ENCODE measurements around the gene ALAS1.

The ALAS1 gene

DNA sequence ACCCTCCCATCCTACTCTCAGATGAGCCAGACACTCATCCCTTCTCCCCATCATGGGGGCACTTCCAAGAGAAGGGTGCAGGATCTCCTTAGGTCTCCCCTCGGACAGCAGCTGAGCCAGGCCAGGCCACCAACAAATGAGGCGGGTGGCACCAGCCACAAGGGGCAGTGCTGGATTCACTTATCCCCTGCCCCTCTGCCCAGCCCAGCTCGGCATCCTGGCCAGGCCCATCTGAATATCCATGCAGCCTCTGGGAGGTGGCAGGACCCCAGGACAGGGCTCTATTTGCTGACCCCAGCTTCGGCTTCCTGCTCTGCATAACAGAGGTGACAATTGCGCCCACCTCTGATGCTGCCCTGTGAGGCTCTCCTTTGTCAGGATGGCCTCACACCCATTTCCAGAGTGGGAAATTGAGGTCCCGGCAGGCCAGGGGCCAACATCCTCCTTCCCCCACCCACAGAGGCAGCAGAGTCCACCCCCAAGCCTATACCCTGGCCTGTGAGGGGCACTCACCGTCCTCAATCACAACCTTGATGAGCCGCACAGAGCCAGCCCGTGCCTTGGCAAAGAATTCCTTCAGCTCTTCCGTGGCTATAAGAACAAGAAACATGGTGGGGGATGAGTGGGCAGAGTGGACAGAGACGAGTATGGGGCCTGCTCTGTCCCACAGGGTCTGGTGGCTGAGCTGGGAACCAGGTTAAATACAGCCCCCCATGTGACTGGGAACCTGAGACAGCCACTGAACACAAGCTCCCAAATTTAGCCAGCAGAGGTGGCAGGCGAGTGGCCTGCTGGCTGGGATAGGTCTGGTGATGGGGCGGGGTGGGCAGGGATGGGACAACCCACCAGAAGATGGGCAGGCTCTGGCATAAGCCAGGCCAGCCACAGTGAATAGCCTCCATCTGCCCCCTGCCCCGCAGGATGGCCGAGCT, 36.8 kb downstream of the ALAS1 start:
- Histone ChIP-seq H2BK120ac (ENCODE audit: low read depth, low read length) (no peak overlapping the region), H3K27me3 (ENCODE audit: control insufficient read depth in 3 of 3, insufficient read depth in 3 of 3, low read depth in 1 of 3, low read length in 3 of 3) (no peaks in the 10 kb centered on the region), H3K9ac (ENCODE audit: low read depth, low read length, poor library complexity) (no peak overlapping the region), H2AFZ (ENCODE audit: low read length) (no peak overlapping the region), H3K4ac (ENCODE audit: low read length) (no peak overlapping the region), H4K91ac (ENCODE audit: low read depth, low read length, poor library complexity) (no peak overlapping the region), H3K14ac (ENCODE audit: low read length) (no peak overlapping the region), H3K36me3 (replicated peaks in 1 of 2; ENCODE audit: control insufficient read depth in 2 of 2, insufficient read depth in 2 of 2, low read length in 2 of 2) (peaks cover 14 to 29% of the 10 kb centered on the region in 2 donors), H3K9me3 (replicated peaks in 1 of 2; ENCODE audit: control insufficient read depth in 2 of 2, insufficient read depth in 1 of 2, low read depth in 1 of 2, low read length in 2 of 2) (no peaks in the 10 kb centered on the region), H3K4me1 (ENCODE audit: control insufficient read depth in 2 of 2, insufficient read depth in 1 of 2, low read depth in 1 of 2, low read length in 2 of 2) (peaks cover 15 to 16% of the 10 kb centered on the region in 2 donors), H3K18ac (ENCODE audit: low read length) (peak overlapping the region; percentile 80), H3K27ac (replicated peaks; ENCODE audit: low read length) (no peak overlapping the region), H3K4me3 (ENCODE audit: low read length in 2 of 2) (no peak overlapping the region), H3K4me2 (ENCODE audit: insufficient read depth, low read length, poor library complexity, severe bottlenecking) (no peak overlapping the region), H2BK5ac (ENCODE audit: low read length) (no peak overlapping the region), H3K23ac (ENCODE audit: low read depth, low read length, poor library complexity) (no peak overlapping the region), H2AK5ac (ENCODE audit: low read depth, low read length) (no peak overlapping the region), H4K8ac (ENCODE audit: low read depth, low read length) (no peak overlapping the region), H2BK15ac (ENCODE audit: low read length) (no peak overlapping the region), H3K79me1 (ENCODE audit: low read depth, low read length) (no peaks in the 10 kb centered on the region), H2BK12ac (ENCODE audit: low read length) (no peak overlapping the region)
- no CpG with 5 or more reads among the region's 15 CpGs for WGBS, 2 donors (ENCODE audit: extremely low coverage in 2 of 2, insufficient read length in 2 of 2, insufficient replicate concordance in 1 of 2)
- DNase-seq (ENCODE audit: low spot score): no peak

GRCh38 chr3:52236424-52236886, 38.5 kb downstream of the ALAS1 start:
- no peak for DNase-seq (ENCODE audit: low spot score)
- no peak overlapping the region for H3K23ac ChIP-seq (ENCODE audit: low read depth, low read length, poor library complexity)
- H3K4me3 ChIP-seq (ENCODE audit: low read length in 2 of 2): no peak overlapping the region
- no peaks in the 10 kb centered on the region for H3K79me1 ChIP-seq (ENCODE audit: low read depth, low read length)
- H3K18ac ChIP-seq (ENCODE audit: low read length): no peak overlapping the region
- no peak overlapping the region for H3K9ac ChIP-seq (ENCODE audit: low read depth, low read length, poor library complexity)
- H2BK5ac ChIP-seq (ENCODE audit: low read length): no peak overlapping the region
- no peak overlapping the region for H3K4ac ChIP-seq (ENCODE audit: low read length)
- H2AFZ ChIP-seq (ENCODE audit: low read length): no peak overlapping the region
- peaks cover 15 to 17% of the 10 kb centered on the region in 2 donors for H3K4me1 ChIP-seq (ENCODE audit: control insufficient read depth in 2 of 2, insufficient read depth in 1 of 2, low read depth in 1 of 2, low read length in 2 of 2)
- no peak overlapping the region for H3K27ac ChIP-seq (replicated peaks; ENCODE audit: low read length)
- no peak overlapping the region for H2BK12ac ChIP-seq (ENCODE audit: low read length)
- no peak overlapping the region for H2BK15ac ChIP-seq (ENCODE audit: low read length)
- H3K4me2 ChIP-seq (ENCODE audit: insufficient read depth, low read length, poor library complexity, severe bottlenecking): no peak overlapping the region
- peak overlapping the region; percentile 17 for H3K14ac ChIP-seq (ENCODE audit: low read length)
- no peaks in the 10 kb centered on the region for H3K9me3 ChIP-seq (replicated peaks in 1 of 2; ENCODE audit: control insufficient read depth in 2 of 2, insufficient read depth in 1 of 2, low read depth in 1 of 2, low read length in 2 of 2)
- no peak overlapping the region for H2AK5ac ChIP-seq (ENCODE audit: low read depth, low read length)
- WGBS, 2 donors (ENCODE audit: extremely low coverage in 2 of 2, insufficient read length in 2 of 2, insufficient replicate concordance in 1 of 2): no CpG with 5 or more reads among the region's 5 CpGs
- peaks cover 5 to 13% of the 10 kb centered on the region in 2 donors for H3K36me3 ChIP-seq (replicated peaks in 1 of 2; ENCODE audit: control insufficient read depth in 2 of 2, insufficient read depth in 2 of 2, low read length in 2 of 2)
- no peak overlapping the region for H4K91ac ChIP-seq (ENCODE audit: low read depth, low read length, poor library complexity)
- no peak overlapping the region for H2BK120ac ChIP-seq (ENCODE audit: low read depth, low read length)
- no peaks in the 10 kb centered on the region for H3K27me3 ChIP-seq (ENCODE audit: control insufficient read depth in 3 of 3, insufficient read depth in 3 of 3, low read depth in 1 of 3, low read length in 3 of 3)
- no peak overlapping the region for H4K8ac ChIP-seq (ENCODE audit: low read depth, low read length)

GRCh38 chr3:52237006-52237656, 39.2 kb downstream of the ALAS1 start:
- no peaks in the 10 kb centered on the region for H3K79me1 ChIP-seq (ENCODE audit: low read depth, low read length)
- H3K27ac ChIP-seq (replicated peaks; ENCODE audit: low read length): no peak overlapping the region
- H2BK15ac ChIP-seq (ENCODE audit: low read length): peak overlapping the region; percentile 55
- H3K36me3 ChIP-seq (replicated peaks in 1 of 2; ENCODE audit: control insufficient read depth in 2 of 2, insufficient read depth in 2 of 2, low read length in 2 of 2): peaks cover 5 to 13% of the 10 kb centered on the region in 2 donors
- no peak overlapping the region for H2AFZ ChIP-seq (ENCODE audit: low read length)
- no peaks in the 10 kb centered on the region for H3K27me3 ChIP-seq (ENCODE audit: control insufficient read depth in 3 of 3, insufficient read depth in 3 of 3, low read depth in 1 of 3, low read length in 3 of 3)
- peak overlapping the region; percentile 92 for H2AK5ac ChIP-seq (ENCODE audit: low read depth, low read length)
- WGBS, 2 donors (ENCODE audit: extremely low coverage in 2 of 2, insufficient read length in 2 of 2, insufficient replicate concordance in 1 of 2): no CpG with 5 or more reads among the region's 6 CpGs
- peak overlapping the region; percentile 23 for H3K14ac ChIP-seq (ENCODE audit: low read length)
- peak overlapping the region; percentile 61 for H2BK12ac ChIP-seq (ENCODE audit: low read length)
- peak overlapping the region; percentile 59 for H2BK5ac ChIP-seq (ENCODE audit: low read length)
- no peaks in the 10 kb centered on the region for H3K9me3 ChIP-seq (replicated peaks in 1 of 2; ENCODE audit: control insufficient read depth in 2 of 2, insufficient read depth in 1 of 2, low read depth in 1 of 2, low read length in 2 of 2)
- no peak overlapping the region for H2BK120ac ChIP-seq (ENCODE audit: low read depth, low read length)
- no peak for DNase-seq (ENCODE audit: low spot score)
- peak overlapping the region in 1 of 2 donors; percentile 7 for H3K4me3 ChIP-seq (ENCODE audit: low read length in 2 of 2)
- peak overlapping the region; percentile 65 for H3K9ac ChIP-seq (ENCODE audit: low read depth, low read length, poor library complexity)
- H3K4ac ChIP-seq (ENCODE audit: low read length): no peak overlapping the region
- H3K4me1 ChIP-seq (ENCODE audit: control insufficient read depth in 2 of 2, insufficient read depth in 1 of 2, low read depth in 1 of 2, low read length in 2 of 2): peaks cover 15 to 17% of the 10 kb centered on the region in 2 donors
- no peak overlapping the region for H3K4me2 ChIP-seq (ENCODE audit: insufficient read depth, low read length, poor library complexity, severe bottlenecking)
- no peak overlapping the region for H4K91ac ChIP-seq (ENCODE audit: low read depth, low read length, poor library complexity)
- no peak overlapping the region for H4K8ac ChIP-seq (ENCODE audit: low read depth, low read length)
- peak overlapping the region; percentile 67 for H3K18ac ChIP-seq (ENCODE audit: low read length)
- H3K23ac ChIP-seq (ENCODE audit: low read depth, low read length, poor library complexity): no peak overlapping the region

GRCh38 chr3:52237657-52238172, 39.8 kb downstream of the ALAS1 start:
- H3K14ac ChIP-seq (ENCODE audit: low read length): peak overlapping the region; percentile 23
- H2AK5ac ChIP-seq (ENCODE audit: low read depth, low read length): peak overlapping the region; percentile 92
- no peak overlapping the region for H2BK12ac ChIP-seq (ENCODE audit: low read length)
- peak overlapping the region; percentile 84 for H3K18ac ChIP-seq (ENCODE audit: low read length)
- peak overlapping the region in 1 of 2 donors; percentile 97 for H3K4me3 ChIP-seq (ENCODE audit: low read length in 2 of 2)
- no peaks in the 10 kb centered on the region for H3K27me3 ChIP-seq (ENCODE audit: control insufficient read depth in 3 of 3, insufficient read depth in 3 of 3, low read depth in 1 of 3, low read length in 3 of 3)
- no peak overlapping the region for H2BK120ac ChIP-seq (ENCODE audit: low read depth, low read length)
- H2BK15ac ChIP-seq (ENCODE audit: low read length): peak overlapping the region; percentile 55
- no peaks in the 10 kb centered on the region for H3K79me1 ChIP-seq (ENCODE audit: low read depth, low read length)
- no peak overlapping the region for H2AFZ ChIP-seq (ENCODE audit: low read length)
- peaks cover 5 to 13% of the 10 kb centered on the region in 2 donors for H3K36me3 ChIP-seq (replicated peaks in 1 of 2; ENCODE audit: control insufficient read depth in 2 of 2, insufficient read depth in 2 of 2, low read length in 2 of 2)
- no peak overlapping the region for H4K91ac ChIP-seq (ENCODE audit: low read depth, low read length, poor library complexity)
- WGBS, 2 donors (ENCODE audit: extremely low coverage in 2 of 2, insufficient read length in 2 of 2, insufficient replicate concordance in 1 of 2): no CpG with 5 or more reads among the region's 8 CpGs
- no peak overlapping the region for H3K4me2 ChIP-seq (ENCODE audit: insufficient read depth, low read length, poor library complexity, severe bottlenecking)
- no peaks in the 10 kb centered on the region for H3K9me3 ChIP-seq (replicated peaks in 1 of 2; ENCODE audit: control insufficient read depth in 2 of 2, insufficient read depth in 1 of 2, low read depth in 1 of 2, low read length in 2 of 2)
- no peak for DNase-seq (ENCODE audit: low spot score)
- H3K4ac ChIP-seq (ENCODE audit: low read length): no peak overlapping the region
- peak overlapping the region; percentile 15 for H3K9ac ChIP-seq (ENCODE audit: low read depth, low read length, poor library complexity)
- H4K8ac ChIP-seq (ENCODE audit: low read depth, low read length): no peak overlapping the region
- no peak overlapping the region for H3K27ac ChIP-seq (replicated peaks; ENCODE audit: low read length)
- H2BK5ac ChIP-seq (ENCODE audit: low read length): peak overlapping the region; percentile 59
- peaks cover 15 to 17% of the 10 kb centered on the region in 2 donors for H3K4me1 ChIP-seq (ENCODE audit: control insufficient read depth in 2 of 2, insufficient read depth in 1 of 2, low read depth in 1 of 2, low read length in 2 of 2)
- H3K23ac ChIP-seq (ENCODE audit: low read depth, low read length, poor library complexity): no peak overlapping the region
